Activated T-cell treated with anti-CD3 and anti-CD28 coated beads, Interleukin-2, amount 50 U/mL, for 48 hours (primary cell): ENCODE data around the gene CBFA2T3.

Source experiments
- DNase-seq, 2 experiments: peaks; one replicate each; pipeline ENCODE4 v3.0.0-alpha.2; 2020

The CBFA2T3 gene

DNA sequence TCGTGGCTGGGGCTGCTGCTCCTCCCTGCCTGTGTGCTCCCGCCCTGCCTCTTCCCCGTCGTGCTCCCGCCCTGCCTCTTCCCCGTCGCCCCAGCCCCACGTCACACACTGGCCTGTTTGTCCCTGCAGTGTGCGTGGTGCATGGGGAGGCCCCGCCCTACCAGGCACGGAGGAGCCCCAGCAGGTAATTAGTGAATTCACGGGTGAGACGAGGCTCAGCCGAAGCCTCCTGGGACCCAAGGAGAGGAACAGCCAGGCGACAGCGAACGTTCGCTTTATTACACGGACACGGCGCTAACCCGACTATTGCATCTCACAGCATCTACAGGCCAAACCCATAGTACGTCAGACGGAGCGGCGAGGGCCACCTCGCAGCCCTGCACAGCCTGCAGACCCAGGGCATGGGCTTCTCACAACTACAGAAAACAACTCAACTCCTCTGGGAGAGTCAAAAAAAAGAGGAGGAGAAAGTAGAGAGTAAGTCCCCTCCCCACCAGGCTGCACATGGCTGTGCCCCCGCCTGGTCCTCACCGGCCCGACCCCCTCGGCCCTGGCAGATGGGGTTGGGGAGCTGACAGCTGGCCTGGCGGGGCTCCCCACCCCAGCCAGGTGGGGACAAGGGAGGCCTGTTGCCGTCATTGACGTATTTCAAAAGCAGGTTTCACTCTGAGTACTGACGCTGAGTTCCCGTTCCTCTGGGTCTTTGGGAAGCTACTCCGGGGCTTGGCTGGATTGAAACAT lies 106.2 kb downstream of the CBFA2T3 start:
- DNase-seq = no peak

DNA sequence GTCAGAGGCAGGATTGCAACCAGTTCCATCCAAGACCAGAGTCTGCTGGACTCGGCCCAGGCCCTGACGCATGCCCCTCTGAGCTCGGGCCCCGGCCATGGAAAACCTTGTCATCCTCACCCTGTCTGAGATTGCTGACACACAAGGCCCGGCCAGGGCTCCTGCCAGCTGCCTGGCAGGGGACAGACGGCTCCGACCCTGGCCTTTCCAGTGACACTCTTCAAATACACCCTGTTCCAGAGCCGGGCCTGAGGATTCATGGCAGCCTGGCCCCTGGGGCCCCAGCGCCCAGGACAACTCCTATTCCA lies 107.4 kb downstream of the CBFA2T3 start:
- no peak for DNase-seq

DNA sequence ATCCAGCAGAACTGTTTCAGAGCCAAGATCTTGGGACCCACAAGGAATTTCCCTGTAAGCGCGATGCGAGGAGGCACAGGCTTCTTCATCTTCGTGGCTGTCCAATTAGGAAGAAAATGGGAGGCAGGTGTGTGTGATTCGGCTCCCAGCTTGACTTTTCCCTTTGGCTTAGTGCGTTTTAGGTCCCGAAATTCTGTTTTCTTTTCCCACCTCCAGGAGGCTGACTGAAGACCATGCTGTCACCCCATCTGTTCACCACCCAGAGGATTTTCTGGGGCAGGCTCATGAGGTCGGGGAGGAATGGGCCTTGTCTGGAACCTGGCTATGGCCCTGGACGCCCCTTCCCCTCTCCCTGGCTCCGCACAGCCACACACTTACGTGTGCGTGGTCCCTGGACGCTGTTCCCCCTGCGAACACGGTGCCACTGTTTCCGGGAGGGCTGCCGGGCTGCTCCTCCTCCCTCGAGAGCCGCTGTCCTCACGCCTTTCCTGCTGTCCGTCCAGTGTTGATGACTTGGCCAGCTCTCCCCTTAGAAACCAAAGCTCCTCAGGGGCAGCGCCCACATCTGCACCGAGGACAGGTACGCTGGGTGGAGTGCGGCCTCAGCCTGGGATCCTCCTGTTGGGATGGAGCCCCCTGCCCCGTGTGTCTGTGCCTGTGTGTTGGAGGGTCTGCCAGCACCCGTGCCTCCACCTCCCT lies 107.9 kb downstream of the CBFA2T3 start:
- no peak for DNase-seq

DNA sequence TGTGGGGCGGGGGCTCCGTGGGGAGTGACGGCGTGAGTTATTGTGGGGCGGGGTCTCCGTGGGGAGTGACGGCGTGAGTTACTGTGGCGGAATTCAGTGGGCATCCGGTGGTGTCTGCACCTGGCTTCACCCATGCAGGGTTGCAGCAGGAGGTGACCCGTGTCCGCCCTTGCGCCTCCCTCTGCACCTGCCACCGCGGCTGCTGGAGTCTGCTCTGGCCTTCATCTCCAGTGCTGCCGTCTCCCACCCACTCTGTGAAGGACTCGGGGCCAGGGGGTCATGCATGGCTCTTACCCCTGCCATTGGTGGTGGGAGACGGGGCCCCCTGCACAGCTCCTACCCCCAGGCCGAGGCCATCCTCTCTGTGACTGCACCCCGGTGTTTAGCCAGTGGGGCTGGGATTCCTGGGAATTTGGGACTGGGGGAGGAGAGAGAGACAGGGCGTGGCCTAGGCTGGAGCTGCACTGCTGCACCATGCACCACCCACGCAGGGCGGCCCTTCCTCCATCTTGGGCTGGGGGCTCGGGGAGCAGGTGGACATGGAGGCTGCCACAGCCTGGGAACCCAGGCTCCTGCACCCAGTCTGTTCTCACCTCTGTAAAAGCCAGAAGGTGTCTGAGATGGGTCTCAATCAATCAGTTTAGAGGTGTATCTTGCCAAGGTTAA lies 109.3 kb downstream of the CBFA2T3 start:
- DNase-seq = no peak

DNA sequence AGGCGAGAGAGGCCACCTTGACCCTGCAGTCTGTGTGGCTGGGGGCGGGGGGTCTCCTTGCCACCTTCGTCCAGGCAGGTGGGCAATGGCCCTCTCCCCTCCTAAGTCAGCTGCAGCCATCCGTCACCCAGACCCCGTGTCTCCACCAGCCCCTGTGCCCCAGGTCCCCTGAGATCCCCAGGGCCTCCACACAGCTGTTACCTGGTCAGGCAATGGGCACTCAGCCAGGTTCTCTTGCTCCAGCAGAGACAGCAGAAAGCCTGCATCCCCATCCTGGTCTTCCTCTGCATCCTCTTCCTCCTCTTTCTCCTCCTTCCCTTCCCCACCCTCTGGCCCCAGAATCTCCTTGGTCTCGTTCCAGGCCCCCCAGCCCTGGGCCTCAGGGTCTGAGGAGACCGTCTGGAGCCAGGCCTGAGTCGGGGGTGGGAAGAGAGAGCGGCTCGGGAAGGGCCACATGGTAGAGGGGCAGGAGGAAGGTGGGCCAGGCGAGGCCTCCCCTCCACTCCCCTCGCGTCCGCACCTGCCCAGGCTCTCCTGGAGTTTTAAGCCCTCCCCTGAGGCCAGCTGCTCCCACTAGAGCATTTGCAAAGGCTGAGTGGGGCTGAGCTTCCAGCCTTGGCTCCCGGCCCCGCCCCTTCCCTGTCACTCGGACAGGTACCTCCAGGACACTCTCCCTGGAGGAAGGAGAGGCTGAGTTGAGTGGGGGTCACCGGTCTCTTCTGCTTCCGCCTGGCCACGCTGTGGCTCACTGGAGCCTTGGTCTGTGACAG lies 110.7 kb downstream of the CBFA2T3 start, which contains the start of gene PABPN1L:
PABPN1L (minus strand) TSS at position 510 of the 770 bp plus-strand sequence; CDS start at position 456, 54 bp downstream.
- DNase-seq = no peak

DNA sequence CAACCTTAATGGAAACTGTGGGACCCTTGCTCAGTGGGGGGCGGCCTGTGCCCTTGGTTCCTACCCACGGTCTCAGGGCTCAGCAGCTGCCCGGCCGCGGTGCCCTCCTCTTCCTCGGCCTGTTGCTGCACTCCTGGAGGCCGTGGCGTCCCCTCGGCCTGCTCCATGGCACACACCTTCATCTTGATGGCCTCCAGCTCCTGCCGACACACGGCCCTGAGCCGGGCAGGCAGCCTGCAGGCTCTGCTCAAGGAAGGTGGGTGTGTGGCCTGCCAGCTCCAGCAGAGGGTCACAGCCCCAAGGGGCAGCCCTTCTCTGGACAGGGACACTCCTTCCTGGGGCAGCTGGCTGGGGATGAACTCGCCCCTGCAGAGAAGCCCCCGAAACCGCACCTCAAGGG lies 111.3 kb downstream of the CBFA2T3 start:
- no peak for DNase-seq

DNA sequence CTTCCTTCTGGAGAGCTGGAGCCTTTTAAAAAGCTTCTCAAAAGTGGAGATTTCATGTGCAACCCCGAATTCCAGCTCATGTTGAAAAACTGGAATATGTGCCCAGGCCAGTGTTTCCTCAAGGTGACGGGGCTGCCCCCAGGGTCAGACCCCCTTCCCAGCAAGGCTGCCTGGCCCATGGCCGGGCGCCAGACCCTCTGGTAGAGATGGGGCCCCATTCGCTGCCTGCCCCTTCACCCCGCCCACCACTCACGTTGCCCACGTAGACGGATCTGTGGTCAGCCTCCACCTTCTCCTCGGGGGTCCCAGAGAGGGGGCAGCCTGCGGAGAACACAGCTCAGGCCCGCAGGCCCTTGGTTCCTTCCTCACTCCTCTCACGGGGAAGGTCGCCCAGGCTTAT lies 111.7 kb downstream of the CBFA2T3 start:
- DNase-seq = no peak

DNA sequence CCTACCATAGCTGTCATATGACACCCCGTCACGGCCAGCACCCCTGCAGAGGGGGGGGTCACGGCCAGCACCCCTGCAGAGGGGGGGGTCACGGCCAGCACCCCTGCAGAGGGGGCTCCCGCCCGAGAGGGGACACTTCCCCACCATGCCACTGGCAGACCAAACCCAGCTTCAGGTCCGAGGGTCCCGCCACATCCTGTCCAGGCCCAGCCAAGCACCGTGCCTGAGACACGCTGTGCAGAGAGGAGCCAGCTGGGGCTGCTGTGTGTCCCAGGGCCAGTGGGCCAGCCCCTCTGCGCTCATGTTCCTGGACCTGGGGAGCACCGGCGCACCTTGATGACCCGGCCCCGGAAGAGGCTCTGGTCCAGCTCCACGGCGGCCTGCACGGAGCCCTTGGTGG lies 112.5 kb downstream of the CBFA2T3 start:
- DNase-seq = no peak

DNA sequence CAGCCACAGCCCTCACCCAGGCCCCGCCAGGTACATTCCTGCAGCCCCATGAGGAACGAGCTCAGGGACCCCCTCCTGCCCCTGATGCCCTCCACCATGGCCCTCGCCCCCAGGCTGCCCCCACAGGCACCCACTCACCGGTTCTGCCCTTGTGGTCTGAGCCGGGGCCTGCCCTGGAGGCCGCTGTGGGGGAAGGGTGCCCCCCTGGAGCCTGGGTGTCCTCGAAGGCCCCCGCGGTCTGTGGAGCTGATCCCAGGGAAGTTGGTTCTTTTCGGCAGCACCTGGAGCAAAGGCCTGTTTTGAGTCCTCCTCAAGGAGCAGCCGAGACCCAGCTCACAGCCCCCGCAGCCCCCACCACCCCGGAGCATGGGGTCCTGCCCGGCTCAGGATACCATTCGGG lies 112.9 kb downstream of the CBFA2T3 start:
- DNase-seq = no peak

DNA sequence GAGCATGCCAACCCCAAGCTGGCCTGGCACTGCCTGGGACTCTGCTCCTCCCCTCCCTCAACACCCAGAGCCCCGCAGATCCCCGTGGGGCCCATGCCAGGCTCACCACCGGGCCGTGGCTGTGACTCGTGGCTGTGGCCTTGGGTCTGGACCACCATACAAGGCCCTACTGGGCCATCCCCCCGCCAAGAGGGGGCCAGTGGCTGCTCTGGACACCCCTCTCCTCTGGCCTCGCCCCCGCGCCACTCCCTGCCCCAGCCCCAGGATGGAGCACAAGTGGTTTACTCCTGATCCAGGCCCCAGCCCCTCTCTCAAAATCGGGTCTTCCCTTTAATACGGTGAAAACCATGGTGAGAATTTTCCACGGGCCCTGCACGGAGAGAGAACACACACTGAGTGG lies 113.6 kb downstream of the CBFA2T3 start:
- DNase-seq = no peak

DNA sequence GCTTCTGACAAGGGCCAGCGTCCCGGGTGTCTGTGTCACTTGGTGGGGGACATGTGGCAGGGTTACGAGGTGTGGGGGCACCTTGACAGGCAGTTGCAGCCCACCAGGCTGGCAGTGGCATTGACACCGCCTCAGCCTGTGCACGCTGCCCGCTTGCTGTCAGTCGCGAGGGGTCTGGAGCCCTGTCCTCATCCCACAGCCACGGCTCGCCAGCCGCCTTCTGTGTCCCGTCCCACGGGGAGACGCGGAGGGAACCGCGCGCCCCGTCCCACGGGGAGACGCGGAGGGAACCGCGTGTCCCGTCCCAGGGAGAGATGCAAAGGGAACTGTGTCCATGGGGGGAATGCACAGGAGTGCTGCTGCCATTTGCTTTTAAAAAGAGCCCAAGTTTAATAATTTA lies 114.0 kb downstream of the CBFA2T3 start:
- no peak for DNase-seq

DNA sequence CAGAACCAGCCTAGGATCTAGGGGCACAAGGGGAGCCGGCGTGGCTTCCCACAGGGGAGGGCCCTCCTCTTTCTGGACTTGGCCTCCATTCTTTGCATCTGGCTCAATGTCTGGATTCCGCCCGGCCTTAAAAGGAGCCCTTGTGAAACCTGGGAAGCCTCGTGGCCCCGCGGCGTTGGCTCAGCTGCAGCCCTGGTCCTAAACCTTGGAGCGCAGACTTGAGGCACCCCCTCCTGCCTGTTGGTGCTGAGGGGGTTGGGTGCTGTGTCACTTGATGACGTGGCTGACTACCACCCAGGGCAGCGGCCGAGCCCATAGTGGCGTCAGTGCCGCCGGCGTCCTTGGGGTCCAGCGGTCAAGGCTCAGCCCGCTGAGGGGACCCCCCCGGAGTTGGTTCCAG lies 115.6 kb downstream of the CBFA2T3 start:
- no peak for DNase-seq

DNA sequence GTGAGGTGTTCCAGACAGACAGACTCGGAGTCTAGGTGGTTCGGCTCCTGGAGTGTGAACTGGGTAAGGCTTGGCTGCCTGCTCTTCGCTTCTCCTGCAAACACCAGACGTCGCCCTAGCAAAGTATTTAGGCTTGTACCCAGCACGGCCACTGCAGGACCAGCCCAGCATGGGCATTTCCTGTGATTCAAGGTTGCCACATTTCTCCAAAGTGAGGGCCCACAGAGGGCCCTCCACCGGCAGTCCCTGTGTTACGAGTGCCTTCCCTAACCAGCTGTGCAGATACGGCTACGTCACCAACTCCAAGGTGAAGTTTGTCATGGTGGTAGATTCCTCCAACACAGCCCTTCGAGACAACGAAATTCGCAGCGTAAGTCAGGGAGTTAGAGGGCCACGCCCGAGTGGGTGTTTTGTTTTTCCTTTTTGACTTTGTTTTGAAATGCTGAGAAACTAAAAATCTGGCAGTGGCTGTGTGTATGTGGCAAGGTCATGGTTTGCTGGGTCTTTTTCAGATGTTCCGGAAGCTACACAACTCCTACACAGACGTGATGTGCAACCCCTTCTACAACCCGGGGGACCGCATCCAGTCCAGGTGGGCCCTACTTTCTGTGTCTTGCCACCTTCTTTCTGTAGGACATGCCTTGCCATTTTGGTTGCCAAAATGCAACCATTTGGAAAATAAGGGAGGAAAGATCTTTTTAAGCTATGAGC lies 117.5 kb downstream of the CBFA2T3 start:
- DNase-seq = no peak

DNA sequence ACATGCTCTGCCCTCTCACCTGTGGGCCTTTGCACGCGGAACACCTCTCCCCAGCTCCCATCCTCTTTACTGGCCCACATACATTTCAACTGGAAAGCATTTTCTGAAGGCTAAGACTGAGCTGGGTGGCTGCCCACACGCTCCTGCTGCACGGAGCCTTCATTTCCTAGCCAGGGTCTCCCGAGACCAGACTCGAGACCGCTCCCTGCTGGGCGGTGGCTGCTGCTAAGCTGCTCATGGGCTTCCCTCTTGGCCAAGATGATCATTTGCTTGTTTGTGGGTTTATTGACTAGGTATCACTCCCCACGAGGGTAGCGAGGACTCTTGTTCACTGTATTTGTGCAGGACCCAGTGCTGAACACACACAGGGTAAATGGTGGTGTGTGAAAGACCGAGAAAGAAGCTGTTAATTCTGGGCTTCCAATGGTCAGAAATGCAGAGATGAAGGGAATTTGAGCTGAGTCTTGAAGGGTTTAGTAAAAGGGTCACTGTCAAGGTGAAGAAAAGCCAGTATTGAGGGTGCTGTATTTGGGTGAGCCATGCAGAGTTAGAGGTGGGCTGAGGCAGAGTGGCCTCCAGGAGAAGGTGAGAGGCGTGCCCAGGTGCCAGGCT lies 119.2 kb downstream of the CBFA2T3 start:
- DNase-seq = peak; percentile 84 to 85

DNA sequence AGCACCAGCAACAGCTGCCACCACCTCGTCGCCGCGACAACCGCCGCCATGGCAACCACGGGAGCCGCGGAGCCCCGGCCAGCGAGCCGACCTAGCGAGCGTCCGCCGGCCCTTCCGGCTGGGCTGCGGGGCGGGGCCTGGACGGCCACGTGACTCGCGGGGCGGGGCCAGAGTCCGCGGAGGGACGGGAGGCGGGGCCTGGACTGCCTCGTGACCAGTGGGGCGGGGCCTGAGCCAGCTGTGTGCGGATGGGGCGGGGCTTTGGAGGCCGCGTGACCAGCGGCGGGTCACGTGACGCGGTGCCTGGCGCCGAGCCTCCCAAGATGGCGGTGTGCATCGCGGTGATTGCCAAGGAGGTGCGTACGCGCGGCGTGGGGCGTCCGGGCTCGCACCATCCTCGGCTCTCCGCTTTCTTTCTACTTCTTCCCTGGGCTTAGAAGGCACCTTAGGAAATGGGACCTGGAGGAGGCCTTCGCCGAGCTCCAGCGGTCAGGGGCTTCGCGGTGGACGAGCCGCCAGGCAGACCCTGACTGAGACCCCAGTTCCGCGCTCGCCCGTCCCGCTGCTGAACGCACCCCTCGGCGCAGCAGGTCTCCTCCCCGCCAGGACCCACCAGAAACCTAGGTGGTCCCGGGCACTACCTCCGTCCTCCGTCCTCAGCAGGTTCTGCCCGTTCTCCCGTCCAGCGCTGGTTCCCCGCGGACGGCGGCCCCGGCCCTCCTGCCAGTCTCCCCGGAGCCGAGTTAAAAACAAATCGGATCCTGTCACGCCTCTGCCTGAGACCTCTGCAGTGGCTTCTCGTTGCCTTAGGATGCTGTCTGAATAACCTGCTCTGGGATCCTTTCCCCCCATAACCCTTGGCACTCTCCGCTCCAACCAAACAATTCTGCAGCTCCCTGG lies 119.9 kb downstream of the CBFA2T3 start, which contains the start of the genes GALNS and TRAPPC2L:
GALNS (minus strand) TSS at position 120 of the 900 bp plus-strand sequence; CDS start at position 50, 70 bp downstream.
TRAPPC2L (plus strand) TSS at position 300 of the 900 bp plus-strand sequence; CDS start at position 324, 24 bp downstream.
- DNase-seq = peak; percentile 99 to 100

DNA sequence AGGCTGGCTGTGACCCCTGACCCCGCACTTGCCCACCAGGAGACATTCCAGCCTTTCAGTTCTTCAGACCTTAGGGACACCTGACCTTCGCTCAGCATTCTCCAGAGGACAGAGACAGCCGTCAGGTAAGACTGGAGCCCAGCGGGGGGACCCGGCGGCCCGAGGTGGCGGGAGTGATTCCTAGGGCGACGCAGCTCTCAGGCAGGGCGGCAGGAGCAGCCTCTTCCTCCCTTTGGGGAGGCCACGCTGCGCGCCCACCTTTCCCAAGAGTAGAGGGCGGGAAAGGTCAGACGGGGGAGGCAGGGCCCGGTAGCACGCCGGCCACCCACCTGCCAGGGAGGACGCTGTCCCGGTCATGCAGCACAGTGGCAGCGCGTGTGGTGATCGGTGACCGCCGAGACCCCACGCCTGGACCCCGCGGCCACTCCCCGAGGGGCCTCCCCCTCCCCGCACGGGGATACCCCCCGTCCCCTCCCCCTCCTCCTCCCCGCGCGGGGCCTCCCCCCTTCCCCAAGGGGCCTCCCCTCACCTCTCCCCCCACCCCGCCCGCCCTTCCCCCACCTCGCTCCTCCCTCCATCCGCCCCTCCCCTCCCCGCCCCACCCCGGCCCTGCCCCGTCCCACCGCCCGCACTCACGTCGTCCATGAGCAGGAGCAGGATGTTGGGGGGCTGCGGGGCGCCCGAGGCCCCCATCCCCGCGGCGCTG lies 120.7 kb downstream of the CBFA2T3 start:
- DNase-seq = peak; percentile 24 to 36

DNA sequence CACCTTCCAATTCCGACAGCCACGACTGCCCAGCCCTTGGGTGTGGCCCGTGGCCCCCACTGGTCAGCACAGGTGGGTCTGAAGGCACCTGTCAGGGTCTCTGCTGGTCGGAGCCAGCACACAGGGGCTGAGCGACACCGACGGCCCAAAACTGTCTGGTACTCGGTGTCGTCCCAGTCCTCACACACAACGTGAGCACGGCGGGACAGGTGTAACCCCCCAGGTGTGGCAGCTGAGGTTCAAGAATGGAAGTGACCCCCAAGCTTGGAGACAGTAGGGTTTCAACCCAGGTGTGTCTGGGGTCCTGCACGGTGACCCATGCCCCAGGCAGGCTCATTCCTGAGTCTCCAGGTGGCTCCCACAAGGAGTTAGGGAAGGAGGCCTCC lies 121.3 kb downstream of the CBFA2T3 start:
- no peak for DNase-seq

DNA sequence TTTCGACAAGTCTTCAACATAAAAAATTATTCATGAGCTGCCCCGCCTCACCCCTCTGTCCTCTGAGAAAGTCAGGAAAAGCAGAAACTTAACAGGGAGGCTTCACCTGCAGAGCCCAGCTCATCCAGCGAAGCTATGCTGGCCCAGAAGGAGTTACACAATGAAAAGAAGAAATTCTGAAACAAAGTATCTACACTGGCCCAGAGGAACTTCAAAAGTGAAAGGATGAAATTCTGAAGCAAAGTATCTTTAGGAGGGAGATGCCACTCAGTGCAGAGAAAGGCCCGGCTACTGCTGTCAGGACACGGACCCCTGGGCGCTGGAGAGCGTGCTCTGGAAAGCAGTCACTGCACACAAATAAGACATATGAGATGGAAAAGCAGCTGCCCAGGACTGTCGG lies 121.8 kb downstream of the CBFA2T3 start:
- no peak for DNase-seq

DNA sequence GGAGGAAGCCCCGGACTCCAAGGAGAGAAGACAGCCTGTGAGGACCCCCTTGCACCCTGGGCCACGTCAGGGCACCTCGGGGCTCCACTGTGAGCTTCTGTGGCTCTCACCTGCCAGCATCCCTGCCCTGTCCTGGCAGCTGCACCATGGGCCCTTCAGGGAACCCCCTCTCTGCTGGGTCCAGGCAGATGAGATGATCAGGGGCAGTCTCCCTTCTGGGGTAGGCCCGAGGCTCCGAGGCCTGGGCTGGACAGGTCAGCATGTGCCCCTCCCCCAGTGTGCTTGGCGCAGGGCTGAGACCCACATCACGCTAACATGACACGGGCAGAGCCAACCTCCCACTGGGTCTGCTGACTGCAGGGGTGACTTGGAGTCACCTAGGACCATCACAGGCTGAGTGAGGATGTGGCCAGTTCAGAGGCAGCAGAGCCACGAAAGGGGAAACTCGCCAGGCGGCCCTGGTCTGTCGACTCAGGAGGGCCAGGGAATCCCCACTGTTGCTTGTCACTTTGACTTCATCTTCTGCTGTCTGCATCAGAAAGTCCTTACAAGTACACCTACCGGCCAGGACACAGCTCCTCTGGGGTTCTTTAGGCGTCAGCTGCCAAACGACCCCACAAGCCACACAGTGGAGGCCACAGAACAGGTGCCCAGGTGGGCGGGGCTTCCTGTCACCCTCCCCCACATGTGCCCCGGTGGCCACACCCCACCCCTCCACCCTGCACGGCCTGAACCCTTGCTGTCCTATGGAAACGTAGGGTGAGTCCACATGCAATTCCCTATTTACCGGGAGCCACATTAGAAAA lies 122.5 kb downstream of the CBFA2T3 start:
- peak; percentile 46 to 60 for DNase-seq
